HCT116 (cell line): Measurements from ENCODE around the gene PFKFB3. TPM values are rescaled to one million over a fixed set of nuclear protein-coding genes. Genes with fewer than 3 reads are reported as not detected.

Experiments
- ATAC-seq: fragments of 200-7000 bp; cut with Tn5 transposase; 2 replicates; pipeline ENCODE4 v1.9.1; 2020; ENCODE audit warnings: mild to moderate bottlenecking, moderate library complexity
- BruUV-seq: library from RNA; stranded (reverse); fragments of 400-500 nt; replicated peaks from 2 replicates; lab custom pipeline; 2021; lab: Mats Ljungman, UMichigan
- CTCF ChIA-PET: fragments of 300-600 bp; sonication (Branson Sonifier 250); formaldehyde crosslinking; loops from one replicate; lab custom pipeline; 2021; ENCODE audit warnings: antibody characterized with exemption; lab: Charles Lee
- POLR2A ChIA-PET: fragments of 300-600, 350-600 bp; sonication (Branson Sonifier 250); formaldehyde crosslinking; loops from one replicate; lab custom pipeline; 2021; ENCODE audit warnings: antibody characterized with exemption; lab: Charles Lee
- RAD21 ChIA-PET, 2 experiments: fragments of 300-600 bp; sonication (Branson Sonifier 250); formaldehyde crosslinking; loops; one replicate each; lab custom pipeline; 2023; ENCODE audit warnings: low total read pairs in 2 of 2; ENCODE audit not compliant: uncharacterized antibody in 2 of 2, unreplicated experiment in 2 of 2, low non-redundant PET in 1 of 2; lab: Charles Lee
- DNase-seq: peaks from one replicate; pipeline ENCODE4 v3.0.0-alpha.2; 2010; ENCODE audit warnings: low read depth, low spot score
- H2AFZ ChIP-seq: fragments of 200-600 bp; shearing (Covaris generic), sonication (generic); 2 replicates; pipeline ENCODE4 v1.6.1; 2017; ENCODE audit warnings: low read depth, mixed run types, mixed read lengths, antibody characterized with exemption, low read length; ENCODE audit not compliant: poor library complexity, severe bottlenecking
- H3K27ac ChIP-seq: 2 replicates; pipeline ENCODE4 v1.5.1; 2012; ENCODE audit warnings: low read depth, low read length
- H3K27me3 ChIP-seq: fragments of 200-600 bp; sonication (generic); 2 replicates; pipeline ENCODE4 v1.6.1; 2016; ENCODE audit warnings: mixed run types, low read length, mixed read lengths; ENCODE audit not compliant: insufficient read depth
- H3K36me3 ChIP-seq, 2 experiments: fragments of 200-500 bp in 1 of 2; fragments of 200-600 bp in 1 of 2; sonication (Bioruptor generic) in 1 of 2; sonication (generic) in 1 of 2; 2 replicates each; pipeline versions ENCODE4 v1.5.1 to v1.6.1; 2014 to 2016; ENCODE audit warnings: low read length in 2 of 2, inconsistent platforms in 1 of 2, mixed read lengths in 1 of 2, mixed run types in 1 of 2; ENCODE audit not compliant: insufficient read depth in 2 of 2, control insufficient read depth in 1 of 2
- H3K4me1 ChIP-seq, 2 experiments: fragments of 200-600 bp in 1 of 2; sonication (generic) in 1 of 2; 2 replicates each; pipeline versions ENCODE4 v1.5.1 to v1.6.1; 2012 to 2017; ENCODE audit warnings: low read length in 2 of 2, inconsistent platforms in 1 of 2, mild to moderate bottlenecking in 1 of 2, mixed read lengths in 1 of 2, mixed run types in 1 of 2, moderate library complexity in 1 of 2; ENCODE audit not compliant: insufficient read depth in 2 of 2, control insufficient read depth in 1 of 2
- H3K4me2 ChIP-seq: fragments of 200-600 bp; sonication (generic); 2 replicates; pipeline ENCODE4 v1.6.1; 2017; ENCODE audit warnings: mixed run types, low read length, mixed read lengths
- H3K4me3 ChIP-seq, 2 experiments: fragments of 200-600 bp in 1 of 2; sonication (generic) in 1 of 2; replicated peaks in 1 of 2; 2 replicates each; pipeline ENCODE4 v1.5.1; 2011 to 2016; ENCODE audit warnings: low read length in 2 of 2, control low read depth in 1 of 2, low read depth in 1 of 2, mild to moderate bottlenecking in 1 of 2, mixed read lengths in 1 of 2, mixed run types in 1 of 2
- H3K79me2 ChIP-seq: fragments of 200-600 bp; sonication (generic); 2 replicates; pipeline ENCODE4 v1.6.1; 2017; ENCODE audit warnings: mild to moderate bottlenecking, mixed run types, low read length, moderate library complexity, mixed read lengths; ENCODE audit not compliant: insufficient read depth
- H3K9ac ChIP-seq: fragments of 200-600 bp; sonication (generic); 2 replicates; pipeline ENCODE4 v1.6.1; 2016; ENCODE audit warnings: low read length, mixed read lengths
- H3K9me2 ChIP-seq: fragments of 200-600 bp; sonication (generic), shearing (Covaris generic); 2 replicates; pipeline ENCODE4 v1.6.1; 2017; ENCODE audit warnings: mixed run types, mild to moderate bottlenecking, moderate library complexity; ENCODE audit not compliant: insufficient read depth
- H3K9me3 ChIP-seq, 2 experiments: fragments of 200-500 bp in 1 of 2; fragments of 200-600 bp in 1 of 2; sonication (Bioruptor generic) in 1 of 2; sonication (generic) in 1 of 2; 2 replicates each; pipeline ENCODE4 v1.6.1; 2014 to 2017; ENCODE audit warnings: low read length in 2 of 2, mixed read lengths in 2 of 2, inconsistent platforms in 1 of 2, low read depth in 1 of 2, mild to moderate bottlenecking in 1 of 2, mixed run types in 1 of 2, moderate library complexity in 1 of 2; ENCODE audit not compliant: control insufficient read depth in 1 of 2, insufficient read depth in 1 of 2
- H4K20me1 ChIP-seq: fragments of 200-600 bp; sonication (generic), shearing (Covaris generic); 2 replicates; pipeline ENCODE4 v1.6.1; 2017; ENCODE audit warnings: mixed run types, mild to moderate bottlenecking, moderate library complexity; ENCODE audit not compliant: insufficient read depth
- CBX3 ChIP-seq: IDR thresholded peaks from 2 replicates; pipeline ENCODE4 v1.6.1; 2012; ENCODE audit warnings: low read depth
- CEBPB ChIP-seq: IDR thresholded peaks from 2 replicates; pipeline ENCODE4 v1.6.1; 2012; ENCODE audit warnings: low read depth
- EGR1 ChIP-seq: IDR thresholded peaks from 2 replicates; pipeline ENCODE4 v1.6.1; 2012; ENCODE audit warnings: low read depth
- ELF1 ChIP-seq: IDR thresholded peaks from 2 replicates; pipeline ENCODE4 v1.6.1; 2012; ENCODE audit warnings: low read depth, borderline replicate concordance
- EZH2 ChIP-seq: fragments of 200-600 bp; sonication (generic); IDR thresholded peaks from 2 replicates; pipeline ENCODE4 v1.6.1; 2017; ENCODE audit warnings: antibody characterized with exemption, mixed run types
- EZH2phosphoT487 ChIP-seq: fragments of 200-600 bp; IDR thresholded peaks from 2 replicates; pipeline ENCODE4 v1.6.1; 2018; ENCODE audit warnings: antibody characterized with exemption, borderline replicate concordance
- JUND ChIP-seq: IDR thresholded peaks from 2 replicates; pipeline ENCODE4 v1.6.1; 2012
- POLR2A ChIP-seq: IDR thresholded peaks from 2 replicates; pipeline ENCODE4 v1.7.0; 2011; ENCODE audit warnings: borderline replicate concordance; ENCODE audit not compliant: insufficient read depth, insufficient read length; ENCODE audit errors: extremely low read depth
- SIN3A ChIP-seq: IDR thresholded peaks from 2 replicates; pipeline ENCODE4 v1.6.1; 2012; ENCODE audit warnings: low read depth
- SP1 ChIP-seq: IDR thresholded peaks from 2 replicates; pipeline ENCODE4 v1.6.1; 2012; ENCODE audit warnings: low read depth
- SRF ChIP-seq: IDR thresholded peaks from 2 replicates; pipeline ENCODE4 v1.6.1; 2012; ENCODE audit warnings: low read depth
- TCF7L2 ChIP-seq: IDR thresholded peaks from 2 replicates; pipeline ENCODE4 v1.7.0; 2011; ENCODE audit warnings: borderline replicate concordance, inconsistent platforms; ENCODE audit not compliant: insufficient read depth, insufficient read length; ENCODE audit errors: extremely low read depth
- ZFX ChIP-seq: fragments of 450-650 bp; IDR thresholded peaks from 2 replicates; pipeline ENCODE4 v1.6.1; 2017
- ZNF274 ChIP-seq: fragments of 200-500 bp; sonication (Bioruptor generic); IDR thresholded peaks from 2 replicates; pipeline ENCODE4 v1.6.1; 2014; ENCODE audit warnings: mild to moderate bottlenecking, low read depth, low read length, inconsistent platforms
- intact Hi-C: fragments of 100-400 bp; cut with micrococcal nuclease; formaldehyde crosslinking; loops from 2 replicates; pipeline ENCODE4 v1.10.0; 2022
- total RNA-seq: library from RNA; stranded (reverse); gene quantifications from one replicate; pipeline ENCODE4 v1.2.1, GENCODE V29; 2021; ENCODE audit not compliant: unreplicated experiment
- TF ChIP-seq, protein P1 (sequence below): IDR thresholded peaks from 2 replicates; pipeline ENCODE4 v1.6.1; 2012
- TF ChIP-seq, protein P2 (sequence below): IDR thresholded peaks from 2 replicates; pipeline ENCODE4 v1.6.1; 2012; ENCODE audit warnings: low read depth
- TF ChIP-seq, protein P3 (sequence below): IDR thresholded peaks from 2 replicates; pipeline ENCODE4 v1.6.1; 2012
- TF ChIP-seq, protein P4 (sequence below), 3 experiments: fragments of 200-600 bp in 1 of 3; sonication (generic) in 1 of 3; IDR thresholded peaks in 2 of 3; conservative IDR thresholded peaks in 1 of 3; 2 replicates each; pipeline ENCODE4 v1.5.1; 2012 to 2017; ENCODE audit warnings: low read depth in 2 of 3, low read length in 2 of 3, antibody characterized with exemption in 1 of 3, borderline replicate concordance in 1 of 3, control low read depth in 1 of 3, mild to moderate bottlenecking in 1 of 3, mixed read lengths in 1 of 3, mixed run types in 1 of 3, moderate library complexity in 1 of 3; ENCODE audit not compliant: insufficient read depth in 1 of 3

The PFKFB3 gene
- total RNA-seq, 1 experiment from 2014 or later: 50.8 TPM

DNA sequence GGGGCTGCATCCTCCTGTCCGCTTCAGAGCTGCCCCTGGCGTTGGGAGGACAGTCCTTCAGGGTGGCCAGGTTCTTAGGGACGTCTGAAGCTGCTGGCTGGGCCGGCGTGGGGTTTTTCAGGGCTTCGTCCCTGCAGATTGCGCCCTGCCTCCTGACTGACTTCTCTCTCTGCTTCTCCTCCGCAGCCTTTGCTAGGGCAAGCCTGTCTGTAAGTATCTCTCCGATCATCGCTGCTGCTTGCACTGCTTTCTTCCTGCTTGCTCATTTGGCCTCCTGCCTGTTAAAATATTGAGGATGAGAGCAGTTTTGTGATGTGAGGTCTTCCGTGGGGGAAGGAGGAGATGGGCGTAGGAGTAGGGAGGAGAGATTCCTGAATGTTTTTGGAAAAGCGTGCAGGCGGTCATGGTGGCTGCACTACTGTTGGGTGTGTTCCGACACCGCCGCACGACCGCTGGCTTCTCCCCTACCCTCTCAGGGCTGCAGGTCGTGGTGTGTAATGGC is 25.3 kb downstream of the PFKFB3 start:
- peaks cover 14 to 18% of the 10 kb centered on the region in 2 experiments; a peak in 3 of 4 replicates for H3K36me3 ChIP-seq
- no peak overlapping the region for H3K9ac ChIP-seq
- DNase-seq (no peak), ATAC-seq (no peak)
- H4K20me1 ChIP-seq: no peaks in the 10 kb centered on the region
- no peaks in the 10 kb centered on the region for H3K4me1 ChIP-seq
- H3K27me3 ChIP-seq: no peaks in the 10 kb centered on the region
- no peak overlapping the region for H2AFZ ChIP-seq
- H3K9me3 ChIP-seq: no peaks in the 10 kb centered on the region
- intact Hi-C loops: no loop called here
- TF ChIP-seq ZFX: no peak
- TF ChIP-seq ELF1: no peak
- TF ChIP-seq SP1: no peak
- TF ChIP-seq ZNF274: no peak
- TF ChIP-seq, protein P1, sequence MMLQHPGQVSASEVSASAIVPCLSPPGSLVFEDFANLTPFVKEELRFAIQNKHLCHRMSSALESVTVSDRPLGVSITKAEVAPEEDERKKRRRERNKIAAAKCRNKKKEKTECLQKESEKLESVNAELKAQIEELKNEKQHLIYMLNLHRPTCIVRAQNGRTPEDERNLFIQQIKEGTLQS: no peak
- no peak for TF ChIP-seq EGR1
- no peak for TF ChIP-seq EZH2phosphoT487
- no peak for TF ChIP-seq CEBPB
- TF ChIP-seq CBX3: no peak
- TF ChIP-seq SIN3A: no peak
- TF ChIP-seq, protein P2, sequence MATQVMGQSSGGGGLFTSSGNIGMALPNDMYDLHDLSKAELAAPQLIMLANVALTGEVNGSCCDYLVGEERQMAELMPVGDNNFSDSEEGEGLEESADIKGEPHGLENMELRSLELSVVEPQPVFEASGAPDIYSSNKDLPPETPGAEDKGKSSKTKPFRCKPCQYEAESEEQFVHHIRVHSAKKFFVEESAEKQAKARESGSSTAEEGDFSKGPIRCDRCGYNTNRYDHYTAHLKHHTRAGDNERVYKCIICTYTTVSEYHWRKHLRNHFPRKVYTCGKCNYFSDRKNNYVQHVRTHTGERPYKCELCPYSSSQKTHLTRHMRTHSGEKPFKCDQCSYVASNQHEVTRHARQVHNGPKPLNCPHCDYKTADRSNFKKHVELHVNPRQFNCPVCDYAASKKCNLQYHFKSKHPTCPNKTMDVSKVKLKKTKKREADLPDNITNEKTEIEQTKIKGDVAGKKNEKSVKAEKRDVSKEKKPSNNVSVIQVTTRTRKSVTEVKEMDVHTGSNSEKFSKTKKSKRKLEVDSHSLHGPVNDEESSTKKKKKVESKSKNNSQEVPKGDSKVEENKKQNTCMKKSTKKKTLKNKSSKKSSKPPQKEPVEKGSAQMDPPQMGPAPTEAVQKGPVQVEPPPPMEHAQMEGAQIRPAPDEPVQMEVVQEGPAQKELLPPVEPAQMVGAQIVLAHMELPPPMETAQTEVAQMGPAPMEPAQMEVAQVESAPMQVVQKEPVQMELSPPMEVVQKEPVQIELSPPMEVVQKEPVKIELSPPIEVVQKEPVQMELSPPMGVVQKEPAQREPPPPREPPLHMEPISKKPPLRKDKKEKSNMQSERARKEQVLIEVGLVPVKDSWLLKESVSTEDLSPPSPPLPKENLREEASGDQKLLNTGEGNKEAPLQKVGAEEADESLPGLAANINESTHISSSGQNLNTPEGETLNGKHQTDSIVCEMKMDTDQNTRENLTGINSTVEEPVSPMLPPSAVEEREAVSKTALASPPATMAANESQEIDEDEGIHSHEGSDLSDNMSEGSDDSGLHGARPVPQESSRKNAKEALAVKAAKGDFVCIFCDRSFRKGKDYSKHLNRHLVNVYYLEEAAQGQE: no peak
- no peak for TF ChIP-seq SRF
- TF ChIP-seq POLR2A: no peak
- TF ChIP-seq TCF7L2: no peak
- TF ChIP-seq, protein P3, sequence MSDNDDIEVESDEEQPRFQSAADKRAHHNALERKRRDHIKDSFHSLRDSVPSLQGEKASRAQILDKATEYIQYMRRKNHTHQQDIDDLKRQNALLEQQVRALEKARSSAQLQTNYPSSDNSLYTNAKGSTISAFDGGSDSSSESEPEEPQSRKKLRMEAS: no peak
- no peak for TF ChIP-seq JUND
- TF ChIP-seq, protein P4, sequence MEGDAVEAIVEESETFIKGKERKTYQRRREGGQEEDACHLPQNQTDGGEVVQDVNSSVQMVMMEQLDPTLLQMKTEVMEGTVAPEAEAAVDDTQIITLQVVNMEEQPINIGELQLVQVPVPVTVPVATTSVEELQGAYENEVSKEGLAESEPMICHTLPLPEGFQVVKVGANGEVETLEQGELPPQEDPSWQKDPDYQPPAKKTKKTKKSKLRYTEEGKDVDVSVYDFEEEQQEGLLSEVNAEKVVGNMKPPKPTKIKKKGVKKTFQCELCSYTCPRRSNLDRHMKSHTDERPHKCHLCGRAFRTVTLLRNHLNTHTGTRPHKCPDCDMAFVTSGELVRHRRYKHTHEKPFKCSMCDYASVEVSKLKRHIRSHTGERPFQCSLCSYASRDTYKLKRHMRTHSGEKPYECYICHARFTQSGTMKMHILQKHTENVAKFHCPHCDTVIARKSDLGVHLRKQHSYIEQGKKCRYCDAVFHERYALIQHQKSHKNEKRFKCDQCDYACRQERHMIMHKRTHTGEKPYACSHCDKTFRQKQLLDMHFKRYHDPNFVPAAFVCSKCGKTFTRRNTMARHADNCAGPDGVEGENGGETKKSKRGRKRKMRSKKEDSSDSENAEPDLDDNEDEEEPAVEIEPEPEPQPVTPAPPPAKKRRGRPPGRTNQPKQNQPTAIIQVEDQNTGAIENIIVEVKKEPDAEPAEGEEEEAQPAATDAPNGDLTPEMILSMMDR (IDR thresholded peaks at IDR 0.05 in 2 of 3, conservative IDR thresholded peaks at IDR 0.05 in 1 of 3; ENCODE audit: borderline replicate concordance in 1 of 3, insufficient read depth in 1 of 3, low read depth in 2 of 3, low read length in 2 of 3): no peak
- no peak for TF ChIP-seq EZH2
- TF ChIP-seq, all 23 proteins: peak for 0
- Histone ChIP-seq H3K9me2 (no peaks in the 10 kb centered on the region), H3K4me2 (no peak overlapping the region), H3K27ac (no peak overlapping the region), H3K79me2 (no peaks in the 10 kb centered on the region), H3K4me3 (no peak overlapping the region)
- CTCF ChIA-PET: no interaction called here
- RAD21 ChIA-PET: no interaction called here
- POLR2A ChIA-PET: no interaction called here
- BruUV-seq: no TSS peak
